Kidney glomerular epithelial cell (primary cell): ENCODE data around the gene SPATA6L.

Source experiments
- DNase-seq: peaks from one replicate; lab custom pipeline; 2025; lab: John Stamatoyannopoulos, UW

Gene SPATA6L

GRCh38 chr9:4548811-4549725 lies 117.2 kb downstream of the SPATA6L start:
- no peak for DNase-seq
